Measurements from ENCODE around the gene MYBPHL. TPM values are rescaled to one million over a fixed set of nuclear protein-coding genes. Genes with fewer than 3 reads are reported as not detected.
A peak's percentile ranks its signal among the peaks of the same experiment; 100 is the strongest.

MYBPHL gene
- total and polyA plus RNA-seq, 2 of the 13 experiments (the other 11 are each of a cell fraction or from before 2014, with no cell fraction given) = 3.7 to 3.8 TPM

DNA sequence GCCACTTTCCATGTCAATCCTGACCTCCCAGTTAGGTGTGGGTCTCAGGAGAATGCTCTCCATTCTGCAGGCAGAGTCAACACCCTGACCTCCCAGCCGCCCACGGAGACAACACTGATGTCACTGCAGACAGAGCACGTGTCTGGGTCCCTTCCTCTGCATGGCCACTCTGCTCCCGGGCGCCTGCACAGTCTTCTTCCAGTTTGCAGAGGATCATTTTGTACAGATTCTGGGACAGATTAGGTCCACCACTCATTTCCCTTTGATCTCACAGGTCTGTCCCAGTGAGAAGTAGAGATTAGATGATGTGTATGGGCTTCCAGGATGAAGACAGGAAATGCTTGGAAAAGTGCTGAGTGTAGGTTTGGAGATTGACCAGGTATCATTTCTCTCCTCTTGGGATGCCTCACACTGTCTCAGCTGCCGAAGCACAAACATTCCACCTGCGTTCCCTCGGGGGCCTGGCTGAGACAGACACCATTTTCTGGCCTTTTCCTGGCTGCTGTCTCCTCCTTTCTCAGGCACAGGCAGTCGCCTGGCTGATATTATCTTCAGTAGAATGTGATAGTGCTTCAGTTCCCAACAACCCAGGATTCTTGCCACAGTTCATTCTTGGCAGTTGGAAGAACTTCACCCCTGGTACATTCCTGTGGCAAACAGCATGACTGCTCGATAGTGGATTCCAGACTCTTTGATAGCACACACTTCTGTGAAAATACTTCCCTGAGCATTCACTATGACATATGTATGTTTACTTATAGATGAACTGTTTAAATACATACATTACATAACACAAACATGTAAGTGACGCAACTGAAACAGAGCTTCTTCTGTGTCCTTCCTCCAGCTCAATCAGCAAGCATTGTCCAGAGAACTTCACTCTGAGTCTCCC is 7.9 kb downstream of the MYBPHL start (continued):
- TF ChIP-seq, protein P1, sequence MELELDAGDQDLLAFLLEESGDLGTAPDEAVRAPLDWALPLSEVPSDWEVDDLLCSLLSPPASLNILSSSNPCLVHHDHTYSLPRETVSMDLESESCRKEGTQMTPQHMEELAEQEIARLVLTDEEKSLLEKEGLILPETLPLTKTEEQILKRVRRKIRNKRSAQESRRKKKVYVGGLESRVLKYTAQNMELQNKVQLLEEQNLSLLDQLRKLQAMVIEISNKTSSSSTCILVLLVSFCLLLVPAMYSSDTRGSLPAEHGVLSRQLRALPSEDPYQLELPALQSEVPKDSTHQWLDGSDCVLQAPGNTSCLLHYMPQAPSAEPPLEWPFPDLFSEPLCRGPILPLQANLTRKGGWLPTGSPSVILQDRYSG (CRISPR knock-in tag; IDR thresholded peaks at IDR 0.05) = no peak; the same call in 1 of the 2 replicates
- peak; percentile 74 for TF ChIP-seq PHF5A (CRISPR knock-in tag; IDR thresholded peaks at IDR 0.05; ENCODE audit: low read depth, unreplicated experiment)
- peak; percentile 70; the same call in 1 of the 2 replicates for TF ChIP-seq GATA4 (IDR thresholded peaks at IDR 0.05; ENCODE audit: borderline replicate concordance, low read depth)
- TF ChIP-seq, protein P2, sequence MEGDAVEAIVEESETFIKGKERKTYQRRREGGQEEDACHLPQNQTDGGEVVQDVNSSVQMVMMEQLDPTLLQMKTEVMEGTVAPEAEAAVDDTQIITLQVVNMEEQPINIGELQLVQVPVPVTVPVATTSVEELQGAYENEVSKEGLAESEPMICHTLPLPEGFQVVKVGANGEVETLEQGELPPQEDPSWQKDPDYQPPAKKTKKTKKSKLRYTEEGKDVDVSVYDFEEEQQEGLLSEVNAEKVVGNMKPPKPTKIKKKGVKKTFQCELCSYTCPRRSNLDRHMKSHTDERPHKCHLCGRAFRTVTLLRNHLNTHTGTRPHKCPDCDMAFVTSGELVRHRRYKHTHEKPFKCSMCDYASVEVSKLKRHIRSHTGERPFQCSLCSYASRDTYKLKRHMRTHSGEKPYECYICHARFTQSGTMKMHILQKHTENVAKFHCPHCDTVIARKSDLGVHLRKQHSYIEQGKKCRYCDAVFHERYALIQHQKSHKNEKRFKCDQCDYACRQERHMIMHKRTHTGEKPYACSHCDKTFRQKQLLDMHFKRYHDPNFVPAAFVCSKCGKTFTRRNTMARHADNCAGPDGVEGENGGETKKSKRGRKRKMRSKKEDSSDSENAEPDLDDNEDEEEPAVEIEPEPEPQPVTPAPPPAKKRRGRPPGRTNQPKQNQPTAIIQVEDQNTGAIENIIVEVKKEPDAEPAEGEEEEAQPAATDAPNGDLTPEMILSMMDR (CRISPR knock-in tag; IDR thresholded peaks at IDR 0.05) = no peak
- TF ChIP-seq, protein P3, sequence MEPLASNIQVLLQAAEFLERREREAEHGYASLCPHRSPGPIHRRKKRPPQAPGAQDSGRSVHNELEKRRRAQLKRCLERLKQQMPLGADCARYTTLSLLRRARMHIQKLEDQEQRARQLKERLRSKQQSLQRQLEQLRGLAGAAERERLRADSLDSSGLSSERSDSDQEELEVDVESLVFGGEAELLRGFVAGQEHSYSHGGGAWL (CRISPR knock-in tag; IDR thresholded peaks at IDR 0.05) = peak; percentile 75
- TF ChIP-seq NFE2L2 (IDR thresholded peaks at IDR 0.05; ENCODE audit: low read length) = no peak
- TF ChIP-seq, protein P4, sequence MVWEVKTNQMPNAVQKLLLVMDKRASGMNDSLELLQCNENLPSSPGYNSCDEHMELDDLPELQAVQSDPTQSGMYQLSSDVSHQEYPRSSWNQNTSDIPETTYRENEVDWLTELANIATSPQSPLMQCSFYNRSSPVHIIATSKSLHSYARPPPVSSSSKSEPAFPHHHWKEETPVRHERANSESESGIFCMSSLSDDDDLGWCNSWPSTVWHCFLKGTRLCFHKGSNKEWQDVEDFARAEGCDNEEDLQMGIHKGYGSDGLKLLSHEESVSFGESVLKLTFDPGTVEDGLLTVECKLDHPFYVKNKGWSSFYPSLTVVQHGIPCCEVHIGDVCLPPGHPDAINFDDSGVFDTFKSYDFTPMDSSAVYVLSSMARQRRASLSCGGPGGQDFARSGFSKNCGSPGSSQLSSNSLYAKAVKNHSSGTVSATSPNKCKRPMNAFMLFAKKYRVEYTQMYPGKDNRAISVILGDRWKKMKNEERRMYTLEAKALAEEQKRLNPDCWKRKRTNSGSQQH (CRISPR knock-in tag; IDR thresholded peaks at IDR 0.05; ENCODE audit: low read depth) = peak; percentile 79
- peak; percentile 97 for TF ChIP-seq ZBTB20 (CRISPR knock-in tag; IDR thresholded peaks at IDR 0.05; ENCODE audit: borderline replicate concordance, low read depth)
- TF ChIP-seq NFIC (IDR thresholded peaks at IDR 0.05; ENCODE audit: low read length) = peak; percentile 81; the same call in 1 of the 2 replicates
- TF ChIP-seq ZNF879 (CRISPR knock-in tag; IDR thresholded peaks at IDR 0.05) = no peak
- TF ChIP-seq, protein P5, sequence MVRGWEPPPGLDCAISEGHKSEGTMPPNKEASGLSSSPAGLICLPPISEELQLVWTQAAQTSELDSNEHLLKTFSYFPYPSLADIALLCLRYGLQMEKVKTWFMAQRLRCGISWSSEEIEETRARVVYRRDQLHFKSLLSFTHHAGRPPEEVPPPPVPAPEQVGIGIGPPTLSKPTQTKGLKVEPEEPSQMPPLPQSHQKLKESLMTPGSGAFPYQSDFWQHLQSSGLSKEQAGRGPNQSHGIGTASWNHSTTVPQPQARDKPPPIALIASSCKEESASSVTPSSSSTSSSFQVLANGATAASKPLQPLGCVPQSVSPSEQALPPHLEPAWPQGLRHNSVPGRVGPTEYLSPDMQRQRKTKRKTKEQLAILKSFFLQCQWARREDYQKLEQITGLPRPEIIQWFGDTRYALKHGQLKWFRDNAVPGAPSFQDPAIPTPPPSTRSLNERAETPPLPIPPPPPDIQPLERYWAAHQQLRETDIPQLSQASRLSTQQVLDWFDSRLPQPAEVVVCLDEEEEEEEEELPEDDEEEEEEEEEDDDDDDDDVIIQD (CRISPR knock-in tag; IDR thresholded peaks at IDR 0.05; ENCODE audit: low read depth) = no peak
- TF ChIP-seq ZNF589 (CRISPR knock-in tag; conservative IDR thresholded peaks at IDR 0.05) = peak; percentile 61; the same call in 1 of the 2 replicates
- TF ChIP-seq ZNF383 (CRISPR knock-in tag; IDR thresholded peaks at IDR 0.05; ENCODE audit: borderline replicate concordance) = no peak
- no peak for TF ChIP-seq PCBP1 (IDR thresholded peaks at IDR 0.05; ENCODE audit: borderline replicate concordance, low read depth, low read length)
- no peak for TF ChIP-seq ZNF569 (CRISPR knock-in tag; IDR thresholded peaks at IDR 0.05; ENCODE audit: borderline replicate concordance)
